ENCODE measurements around the gene ZNF583. TPM values are rescaled to one million over a fixed set of nuclear protein-coding genes. Genes with fewer than 3 reads are reported as not detected.

ZNF583 gene
- polyA plus RNA-seq, 3 donors = 8.6 to 9.6 (median 9.4) TPM

GRCh38 chr19:56405062-56405461 lies 930 bp downstream of the ZNF583 start:
- no peak for DNase-seq

GRCh38 chr19:56423276-56423984 lies 19.3 kb downstream of the ZNF583 start:
- no peak for DNase-seq

- no peak for DNase-seq
These were observed 19.8 kb downstream of the ZNF583 start for GRCh38 chr19:56423985-56424353.

GRCh38 chr19:56441206-56441792 lies 37.2 kb downstream of the ZNF583 start:
- no peak for DNase-seq

- no peak for DNase-seq
These were observed 70.2 kb downstream of the ZNF583 start for GRCh38 chr19:56474308-56474707.

GRCh38 chr19:56476093-56476492 lies 72.0 kb downstream of the ZNF583 start:
- no peak for DNase-seq

Other genes starting within 250 kb of the ZNF583 start
- under 1 TPM in 1 of 3 donors, not detected in 2; 0.47 TPM for gene GALP, start 228.3 kb upstream of the ZNF583 start, polyA plus RNA-seq (ENCODE audit: insufficient read length in 3 of 3)
- gene ZSCAN5B, start 206.5 kb upstream of the ZNF583 start, polyA plus RNA-seq (ENCODE audit: insufficient read length in 3 of 3) = under 1 TPM in 2 of 3 donors, not detected in 1; 0.13 to 0.14 TPM
- not detected for gene ZSCAN5C, start 202.1 kb upstream of the ZNF583 start, polyA plus RNA-seq (ENCODE audit: insufficient read length in 3 of 3)
- 1 to 10 TPM; 1.7 to 5.6 (median 5.3) TPM for gene EDDM13, start 131.6 kb upstream of the ZNF583 start, polyA plus RNA-seq (ENCODE audit: insufficient read length in 3 of 3)
- 10 to 100 TPM; 12.2 to 21.6 (median 20.3) TPM for gene ZSCAN5A, start 89.5 kb upstream of the ZNF583 start, polyA plus RNA-seq (ENCODE audit: insufficient read length in 3 of 3)
- 10 to 100 TPM in 2 of 3 donors, 1 to 10 TPM in 1; 9.2 to 16.5 (median 10.8) TPM for gene ZNF582, start 10.8 kb upstream of the ZNF583 start, polyA plus RNA-seq (ENCODE audit: insufficient read length in 3 of 3)
- gene ZNF667, start 73.0 kb downstream of the ZNF583 start, polyA plus RNA-seq (ENCODE audit: insufficient read length in 3 of 3) = 10 to 100 TPM; 13.6 to 23.0 (median 21.3) TPM
- gene ZNF471, start 103.5 kb downstream of the ZNF583 start, polyA plus RNA-seq (ENCODE audit: insufficient read length in 3 of 3) = 10 to 100 TPM; 16.0 to 33.6 (median 32.3) TPM
- gene ZFP28, start 134.6 kb downstream of the ZNF583 start, polyA plus RNA-seq (ENCODE audit: insufficient read length in 3 of 3) = 10 to 100 TPM; 12.1 to 16.9 (median 16.8) TPM
- gene ZNF470, start 163.1 kb downstream of the ZNF583 start, polyA plus RNA-seq (ENCODE audit: insufficient read length in 3 of 3) = 10 to 100 TPM in 1 of 3 donors, 1 to 10 TPM in 2; 8.0 to 10.6 (median 8.4) TPM
- 10 to 100 TPM in 2 of 3 donors, 1 to 10 TPM in 1; 8.4 to 11.4 (median 10.6) TPM for gene ZNF71, start 191.0 kb downstream of the ZNF583 start, polyA plus RNA-seq (ENCODE audit: insufficient read length in 3 of 3)
- 1 to 10 TPM; 1.7 to 2.5 (median 2.1) TPM for gene SMIM17, start 238.8 kb downstream of the ZNF583 start, polyA plus RNA-seq (ENCODE audit: insufficient read length in 3 of 3)

Data from renal pelvis (tissue), 4 donors.